CD14-positive monocyte (primary cell): ENCODE data around the gene STARD13. TPM values are rescaled to one million over a fixed set of nuclear protein-coding genes. Genes with fewer than 3 reads are reported as not detected.

Source experiments
- DNase-seq, 3 donors: peaks; one replicate each; pipeline ENCODE4 v3.0.0-alpha.2; 2011 to 2022
- H2AFZ ChIP-seq: 2 replicates; pipeline ENCODE4 v1.6.0; 2012; ENCODE audit warnings: mild to moderate bottlenecking, low read depth, low read length, inconsistent platforms; ENCODE audit not compliant: insufficient read depth, poor library complexity, severe bottlenecking
- H3K27ac ChIP-seq, 2 donors: 1 replicate in 1 of 2; 2 replicates in 1 of 2; pipeline ENCODE4 v1.5.1; 2012 to 2013; ENCODE audit warnings: low read length in 2 of 2, control low read depth in 1 of 2, inconsistent platforms in 1 of 2, low read depth in 1 of 2, mild to moderate bottlenecking in 1 of 2
- H3K27me3 ChIP-seq, 2 donors: one replicate each; pipeline versions ENCODE4 v1.6.0 to v1.6.1; 2011 to 2013; ENCODE audit warnings: low read length in 2 of 2; ENCODE audit not compliant: control insufficient read depth in 2 of 2, insufficient read depth in 2 of 2
- H3K36me3 ChIP-seq, 2 donors: replicated peaks in 1 of 2; 1 replicate in 1 of 2; 2 replicates in 1 of 2; pipeline versions ENCODE4 v1.5.1 to v1.6.1; 2012 to 2013; ENCODE audit warnings: low read length in 2 of 2, control low read depth in 1 of 2, inconsistent platforms in 1 of 2, mild to moderate bottlenecking in 1 of 2; ENCODE audit not compliant: insufficient read depth in 2 of 2, control insufficient read depth in 1 of 2
- H3K4me1 ChIP-seq, 2 donors: 1 replicate in 1 of 2; 2 replicates in 1 of 2; pipeline versions ENCODE4 v1.5.1 to v1.6.1; 2012 to 2013; ENCODE audit warnings: low read length in 2 of 2, control low read depth in 1 of 2, inconsistent platforms in 1 of 2, mild to moderate bottlenecking in 1 of 2, moderate library complexity in 1 of 2; ENCODE audit not compliant: insufficient read depth in 2 of 2, control insufficient read depth in 1 of 2
- H3K4me2 ChIP-seq: replicated peaks from 2 replicates; pipeline ENCODE3; 2012; ENCODE audit warnings: low read length, moderate library complexity, mild to moderate bottlenecking; ENCODE audit not compliant: poor library complexity, severe bottlenecking; ENCODE audit errors: extremely low read depth
- H3K4me3 ChIP-seq, 3 experiments: fragments of 200-600 bp in 1 of 3; sonication (generic) in 1 of 3; replicated peaks in 1 of 3; 1 replicate in 2 of 3; 2 replicates in 1 of 3; pipeline ENCODE4 v1.5.1; 2011 to 2013; ENCODE audit warnings: low read length in 3 of 3, mild to moderate bottlenecking in 3 of 3, control low read depth in 2 of 3, low read depth in 2 of 3, inconsistent platforms in 1 of 3, moderate library complexity in 1 of 3
- H3K79me2 ChIP-seq: 2 replicates; pipeline ENCODE4 v1.6.0; 2012; ENCODE audit warnings: mild to moderate bottlenecking, control low read depth, inconsistent platforms, low read length, moderate library complexity; ENCODE audit not compliant: insufficient read depth
- H3K9ac ChIP-seq: 2 replicates; pipeline ENCODE4 v1.6.0; 2017; ENCODE audit warnings: low read length, mild to moderate bottlenecking; ENCODE audit not compliant: insufficient read depth, poor library complexity, severe bottlenecking
- H3K9me3 ChIP-seq, 2 donors: replicated peaks in 1 of 2; 1 replicate in 1 of 2; 2 replicates in 1 of 2; pipeline versions ENCODE4 v1.5.1 to v1.6.1; 2012 to 2013; ENCODE audit warnings: low read length in 2 of 2, control low read depth in 1 of 2; ENCODE audit not compliant: control insufficient read depth in 1 of 2, insufficient read depth in 1 of 2
- H4K20me1 ChIP-seq: 2 replicates; pipeline ENCODE4 v1.6.0; 2012; ENCODE audit warnings: mild to moderate bottlenecking, low read length, control low read depth, moderate library complexity; ENCODE audit not compliant: insufficient read depth
- H3K27ac Mint-ChIP-seq, 7 donors: one replicate each; pipeline ENCODE4 v1.8.0; 2020; ENCODE audit warnings: mild to moderate bottlenecking in 7 of 7, mixed read lengths in 7 of 7, moderate library complexity in 6 of 7, inconsistent platforms in 2 of 7
- H3K27me3 Mint-ChIP-seq, 3 donors: one replicate each; pipeline ENCODE4 v1.8.0; 2021 to 2022; ENCODE audit warnings: low read depth in 3 of 3, mild to moderate bottlenecking in 3 of 3, mixed read lengths in 3 of 3, moderate library complexity in 3 of 3, inconsistent platforms in 1 of 3
- H3K36me3 Mint-ChIP-seq, 2 donors: one replicate each; pipeline ENCODE4 v1.8.0; 2020; ENCODE audit warnings: mixed read lengths in 2 of 2, inconsistent platforms in 1 of 2, mild to moderate bottlenecking in 1 of 2
- H3K4me1 Mint-ChIP-seq: one replicate; pipeline ENCODE4 v1.8.0; 2020; ENCODE audit warnings: mild to moderate bottlenecking, mixed read lengths
- H3K4me3 Mint-ChIP-seq, 2 donors: one replicate each; pipeline ENCODE4 v1.8.0; 2020; ENCODE audit warnings: mild to moderate bottlenecking in 2 of 2, mixed read lengths in 2 of 2, moderate library complexity in 1 of 2
- H3K9me3 Mint-ChIP-seq, 7 donors: one replicate each; pipeline ENCODE4 v1.8.0; 2020 to 2022; ENCODE audit warnings: mixed read lengths in 7 of 7, mild to moderate bottlenecking in 6 of 7, moderate library complexity in 6 of 7, inconsistent platforms in 2 of 7
- CTCF ChIP-seq: fragments of 200-600 bp; IDR thresholded peaks from one replicate; pipeline ENCODE4 v1.8.0; 2022; ENCODE audit warnings: antibody characterized with exemption, mild to moderate bottlenecking
- WGBS: methylation state at CpG from one replicate; pipeline ENCODE4 v1.1.5; 2013; ENCODE audit warnings: missing lambda C conversion rate; ENCODE audit not compliant: insufficient coverage; 5-methylcytosine and 5-hydroxymethylcytosine counted together
- intact Hi-C, 2 donors: fragments of 100-400 bp; cut with micrococcal nuclease; formaldehyde crosslinking; loops; one replicate each; pipeline versions ENCODE4 v1.15.0 to v1.15.1; 2023
- polyA plus RNA-seq, 3 donors: library from polyadenylated mRNA; depleted of rRNA in 1 of 3; unstranded in 2 of 3; stranded (reverse) in 1 of 3; fragments of 300-500 nt in 2 of 3; fragments of >200 nt in 1 of 3; fragmentation: Illumina TruSeq in 2 of 3; gene quantifications; 1 replicate in 2 of 3; 2 replicates in 1 of 3; pipeline ENCODE4 v1.2.3, GENCODE V29; 2012 to 2021

Gene STARD13
- polyA plus RNA-seq, 3 donors: 0.37 to 0.69 (median 0.60) TPM

- no CpG with 5 or more reads among the region's 13 CpGs for WGBS
- Mint-ChIP-seq H3K27ac (no peak overlapping the region), H3K27me3 (peaks cover 0 to 1% (median 0%) of the 10 kb centered on the region in 3 donors), H3K4me1 (no peaks in the 10 kb centered on the region), H3K4me3 (no peak overlapping the region), H3K36me3 (no peaks in the 10 kb centered on the region), H3K9me3 (peaks cover 0 to 2% (median 0%) of the 10 kb centered on the region in 7 donors)
- Histone ChIP-seq H3K4me3 (no peak overlapping the region), H3K9me3 (no peaks in the 10 kb centered on the region), H3K27ac (no peak overlapping the region), H3K79me2 (no peaks in the 10 kb centered on the region), H3K36me3 (no peaks in the 10 kb centered on the region), H3K4me2 (no peak overlapping the region), H4K20me1 (no peaks in the 10 kb centered on the region), H3K27me3 (no peaks in the 10 kb centered on the region), H3K9ac (no peak overlapping the region), H3K4me1 (no peaks in the 10 kb centered on the region), H2AFZ (no peak overlapping the region)
- no peak for DNase-seq
- intact Hi-C loops: no loop called here
- no peak for TF ChIP-seq CTCF
These were observed 89.7 kb downstream of the STARD13 start for GRCh38 chr13:33195693-33196464.

GRCh38 chr13:33194820-33195692 lies 90.5 kb downstream of the STARD13 start:
- H3K36me3 ChIP-seq: no peaks in the 10 kb centered on the region
- 100% methylated on average over 1 of the region's 8 CpGs for WGBS
- H4K20me1 ChIP-seq: no peaks in the 10 kb centered on the region
- H3K9ac ChIP-seq: no peak overlapping the region
- H3K27me3 ChIP-seq: no peaks in the 10 kb centered on the region
- no peak for TF ChIP-seq CTCF
- no peak overlapping the region for H3K4me3 ChIP-seq
- H3K27me3 Mint-ChIP-seq: peaks cover 0 to 1% (median 0%) of the 10 kb centered on the region in 3 donors
- H3K79me2 ChIP-seq: no peaks in the 10 kb centered on the region
- intact Hi-C loops: no loop called here
- no peak overlapping the region for H2AFZ ChIP-seq
- no peak for DNase-seq
- no peak overlapping the region for H3K27ac Mint-ChIP-seq
- H3K27ac ChIP-seq: no peak overlapping the region
- H3K9me3 Mint-ChIP-seq: peaks cover 0 to 2% (median 0%) of the 10 kb centered on the region in 7 donors
- H3K4me3 Mint-ChIP-seq: no peak overlapping the region
- H3K4me1 ChIP-seq: no peaks in the 10 kb centered on the region
- H3K36me3 Mint-ChIP-seq: no peaks in the 10 kb centered on the region
- no peak overlapping the region for H3K4me2 ChIP-seq
- H3K4me1 Mint-ChIP-seq: no peaks in the 10 kb centered on the region
- no peaks in the 10 kb centered on the region for H3K9me3 ChIP-seq
